HPDE6-E6E7 (cell line): Measurements from ENCODE around the gene FOXRED1.
"Not testable (repeated sequence)": the region's sequence is repeated elsewhere in the genome, so short reads cannot be mapped to it uniquely, and the experiment has no call there.

Experiments used
- DNase-seq: peaks from one replicate; pipeline ENCODE4 v3.0.0; 2011; ENCODE audit warnings: missing footprints; ENCODE audit errors: extremely low spot score

FOXRED1 gene

GRCh38 chr11:126277322-126277721 lies 8.4 kb downstream of the FOXRED1 start:
- DNase-seq, result no peak

DNA sequence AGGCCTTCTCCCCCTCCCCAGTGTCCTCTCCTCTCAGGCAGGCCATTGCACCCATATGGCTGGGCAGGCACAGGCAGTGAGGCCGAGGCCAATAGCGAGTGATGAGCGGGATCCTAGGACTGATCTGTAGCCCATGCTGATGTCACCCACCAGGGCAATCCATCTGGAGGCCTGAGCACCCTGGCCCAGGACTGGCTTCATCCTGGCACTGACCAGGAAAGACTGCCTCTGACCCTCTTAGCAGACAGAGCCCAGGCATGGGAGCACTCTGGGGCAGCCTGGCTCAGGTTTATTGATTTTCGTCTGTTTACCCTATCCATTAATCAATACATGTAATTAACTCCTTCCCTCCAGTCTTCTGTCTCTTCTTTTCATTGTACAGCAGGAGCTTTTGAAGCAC lies 8.8 kb downstream of the FOXRED1 start:
- DNase-seq, result no peak

GRCh38 chr11:126279191-126279590 lies 10.2 kb downstream of the FOXRED1 start:
- DNase-seq, result no peak

DNA sequence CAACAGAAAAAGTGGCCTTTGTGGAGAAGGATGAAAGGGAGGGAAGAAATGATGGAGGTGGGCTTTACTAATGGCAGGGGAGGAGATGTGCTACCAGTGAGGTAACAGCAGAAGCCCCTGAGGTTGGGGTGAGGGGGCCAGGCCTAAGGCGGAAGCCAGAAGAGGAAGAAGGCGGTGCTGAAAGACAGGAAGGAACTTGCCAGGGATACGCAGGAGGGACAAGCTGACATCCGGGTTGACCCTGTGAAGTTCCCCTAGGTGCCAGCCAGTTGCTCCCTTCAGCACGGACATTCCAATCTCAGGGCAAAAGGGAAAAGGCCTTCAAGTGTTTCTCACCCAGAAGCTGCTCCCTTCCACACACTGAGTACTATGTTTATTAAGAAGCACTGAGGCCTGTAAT lies 11.6 kb downstream of the FOXRED1 start:
- no peak for DNase-seq

DNA sequence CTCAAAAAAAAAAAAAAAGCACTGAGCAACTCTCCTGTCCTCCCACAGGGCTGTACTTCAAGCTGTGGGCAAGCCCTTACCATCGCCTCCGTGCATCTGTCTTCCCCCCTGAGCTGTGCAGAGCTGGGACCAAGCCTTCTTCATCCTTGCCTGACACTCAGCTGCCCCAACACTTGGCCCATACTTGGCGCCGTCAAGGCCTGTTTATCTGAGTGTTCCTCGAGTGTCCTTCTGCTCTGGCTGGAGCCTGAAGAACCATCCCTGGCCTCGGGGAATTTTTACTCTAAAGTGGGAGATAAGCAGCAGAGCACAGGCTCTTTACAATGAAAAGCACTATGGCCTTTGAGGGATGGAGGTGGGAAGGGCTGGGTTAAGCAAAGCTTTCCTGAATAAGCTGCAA lies 12.3 kb downstream of the FOXRED1 start:
- no peak for DNase-seq

- DNase-seq, result no peak
These were observed 12.8 kb downstream of the FOXRED1 start for GRCh38 chr11:126281666-126282175.

DNA sequence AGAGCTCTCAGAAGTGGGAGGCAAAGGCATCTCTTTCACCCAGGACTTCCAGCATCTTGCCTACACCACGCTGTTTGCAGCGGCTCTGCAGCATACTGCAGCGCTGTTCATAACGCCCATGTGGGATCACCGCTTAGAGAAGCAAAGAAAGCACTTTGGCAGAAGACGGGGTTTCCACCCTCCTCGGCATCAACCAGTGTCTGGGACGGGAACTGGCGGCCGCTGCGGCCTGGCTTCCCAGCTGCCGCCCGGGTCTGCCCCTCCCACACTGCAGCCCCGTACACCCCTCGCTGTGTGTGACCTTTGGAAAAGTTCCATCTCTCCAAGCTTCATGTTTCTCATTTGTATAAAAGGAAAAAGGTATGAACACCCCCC lies 13.4 kb downstream of the FOXRED1 start:
- no peak for DNase-seq

DNA sequence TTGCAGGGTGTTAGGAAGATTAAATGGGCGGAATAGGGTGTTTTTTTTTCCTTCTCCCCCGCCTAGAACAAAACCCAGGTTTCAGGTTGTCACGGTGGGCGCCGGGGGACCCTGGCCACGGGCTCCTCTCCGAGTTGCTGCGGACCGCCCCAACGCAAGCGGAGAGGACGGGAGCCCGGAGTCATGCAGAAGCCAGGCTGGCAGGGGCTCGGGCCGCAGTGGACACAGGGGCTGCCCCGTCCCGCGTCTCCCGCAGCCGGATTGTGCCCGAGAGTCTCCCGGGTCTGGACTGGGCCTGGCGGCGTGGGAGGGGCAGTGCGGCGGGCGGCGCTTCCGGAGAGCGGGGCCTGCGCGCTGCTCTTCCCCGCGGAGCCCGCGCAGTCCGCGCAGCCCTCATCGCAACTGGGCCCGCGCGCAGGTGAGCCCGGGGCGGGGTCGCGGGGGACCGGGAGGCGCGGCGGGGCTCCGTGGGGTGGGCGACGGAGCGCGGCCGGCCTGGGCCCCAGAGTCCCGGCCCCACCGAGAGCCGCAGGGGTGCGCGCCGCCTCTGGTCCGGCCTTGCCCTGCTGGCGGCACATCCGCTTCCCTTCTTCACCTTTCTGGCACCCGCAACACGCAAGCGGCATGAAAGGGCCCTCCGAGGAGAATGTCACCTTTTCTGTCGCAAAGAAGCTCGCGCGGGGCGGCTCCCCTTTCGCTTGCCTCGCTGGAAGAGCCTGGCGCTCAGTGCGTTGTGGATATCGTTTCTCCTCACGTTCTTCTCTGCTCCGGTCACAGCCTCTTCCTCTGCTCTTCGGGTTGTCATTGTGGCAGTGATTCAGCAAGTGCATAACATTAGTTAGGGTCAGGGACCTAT lies 14.0 kb downstream of the FOXRED1 start, which contains the start of gene TIRAP:
Gene TIRAP (plus strand): TSS at position 358 of the 856 bp plus-strand sequence. CDS start 7,802 bp downstream, outside the sequence.
- no peak for DNase-seq

- peak; percentile 63 for DNase-seq
These were observed 15.9 kb downstream of the FOXRED1 start for GRCh38 chr11:126284829-126285228.

- DNase-seq, result no peak
These were observed 19.3 kb downstream of the FOXRED1 start for GRCh38 chr11:126288237-126288636.

- DNase-seq, result no peak
These were observed 21.9 kb downstream of the FOXRED1 start for GRCh38 chr11:126290887-126291286.

- DNase-seq, result no peak
These were observed 24.8 kb downstream of the FOXRED1 start for GRCh38 chr11:126293726-126294125.

GRCh38 chr11:126297004-126297403 lies 28.1 kb downstream of the FOXRED1 start:
- no peak for DNase-seq

DNA sequence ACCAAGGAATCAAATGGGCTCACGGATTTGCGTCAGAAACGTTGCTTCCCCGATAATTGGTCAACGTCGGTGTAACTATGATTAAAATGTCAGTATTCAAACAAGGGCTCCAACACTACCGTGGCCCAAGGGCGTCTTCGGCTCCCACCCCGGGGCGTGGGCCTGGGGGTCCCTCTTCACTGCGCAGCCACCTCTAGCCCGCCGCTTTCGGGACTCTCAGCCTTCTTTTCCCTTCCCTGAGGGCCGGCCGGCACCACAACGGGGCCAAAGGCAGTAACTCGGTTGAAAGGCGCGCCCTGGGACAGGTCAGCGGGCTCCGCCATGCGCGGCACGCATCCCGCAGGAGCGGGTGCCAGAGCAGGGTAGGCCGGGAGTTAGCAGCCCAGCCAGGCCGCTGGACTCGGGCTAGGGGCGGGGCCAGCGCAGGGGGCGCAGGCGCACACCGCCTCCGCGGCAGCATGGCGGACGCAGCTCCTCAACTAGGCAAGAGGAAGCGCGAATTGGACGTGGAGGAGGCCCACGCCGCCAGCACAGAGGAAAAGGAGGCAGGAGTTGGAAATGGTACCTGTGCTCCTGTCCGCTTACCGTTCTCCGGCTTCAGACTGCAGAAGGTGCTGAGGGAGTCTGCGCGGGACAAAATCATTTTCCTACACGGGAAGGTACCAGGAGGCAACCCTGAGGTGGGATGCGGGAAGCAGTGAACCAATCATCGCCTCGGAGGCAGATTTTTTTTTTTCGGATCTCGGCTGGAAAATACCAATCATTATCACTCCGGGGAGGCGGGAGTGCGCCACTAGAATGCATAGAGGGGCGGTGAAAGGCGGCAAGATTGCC lies 34.9 kb downstream of the FOXRED1 start, which contains the start of gene DCPS:
Gene DCPS (plus strand): TSS at position 438 of the 834 bp plus-strand sequence. CDS start 21 bp downstream, at position 459.
- DNase-seq, result peak; percentile 97

DNA sequence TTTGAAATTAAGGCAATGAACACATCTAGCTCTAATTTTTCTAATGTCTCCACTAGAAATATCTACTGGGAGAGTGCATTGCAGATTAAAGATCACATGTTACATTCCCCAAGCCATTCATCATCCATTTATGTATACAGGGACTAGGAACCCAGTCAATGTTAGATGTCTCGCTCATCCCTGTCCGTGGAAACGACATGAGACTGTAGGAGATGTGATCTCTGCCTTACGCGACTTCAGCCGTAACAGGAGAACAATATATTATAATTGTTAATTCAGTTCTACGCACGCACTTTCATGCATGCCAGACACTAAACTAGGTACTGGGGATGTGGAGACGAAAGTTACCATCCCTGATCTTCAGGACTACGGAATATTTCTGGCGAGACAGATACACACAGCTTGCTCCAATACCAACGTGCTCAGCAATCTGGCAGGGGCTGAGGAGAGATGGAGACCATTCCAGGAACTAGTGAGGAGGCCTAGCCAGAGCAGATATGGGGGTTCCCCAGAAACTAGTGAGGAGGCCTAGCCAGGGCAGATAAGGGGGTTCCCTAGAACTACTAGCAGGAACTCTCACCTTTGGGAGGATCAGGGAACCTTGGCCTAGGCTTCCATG lies 35.6 kb downstream of the FOXRED1 start:
- DNase-seq, result no peak

DNA sequence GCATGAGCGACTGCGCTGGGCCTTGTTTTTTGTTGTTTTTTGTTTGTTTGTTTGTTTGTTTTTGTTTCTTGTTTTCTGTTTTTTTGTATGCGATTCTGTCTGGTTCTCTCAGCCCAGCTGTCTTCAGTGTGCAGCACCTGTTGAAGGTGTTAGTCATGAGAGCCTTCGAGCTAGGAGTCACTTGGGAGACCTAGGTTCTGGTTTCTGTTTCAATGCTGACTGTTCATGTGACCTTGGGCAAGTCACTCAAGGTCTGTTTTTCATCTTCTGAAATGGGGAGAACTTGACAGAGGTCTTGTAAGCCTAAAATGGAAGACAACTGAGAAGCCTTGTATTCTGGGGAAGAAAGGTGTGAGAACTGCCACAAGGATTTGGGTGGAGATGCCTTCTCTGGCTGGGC lies 36.7 kb downstream of the FOXRED1 start:
- DNase-seq, result no peak

DNA sequence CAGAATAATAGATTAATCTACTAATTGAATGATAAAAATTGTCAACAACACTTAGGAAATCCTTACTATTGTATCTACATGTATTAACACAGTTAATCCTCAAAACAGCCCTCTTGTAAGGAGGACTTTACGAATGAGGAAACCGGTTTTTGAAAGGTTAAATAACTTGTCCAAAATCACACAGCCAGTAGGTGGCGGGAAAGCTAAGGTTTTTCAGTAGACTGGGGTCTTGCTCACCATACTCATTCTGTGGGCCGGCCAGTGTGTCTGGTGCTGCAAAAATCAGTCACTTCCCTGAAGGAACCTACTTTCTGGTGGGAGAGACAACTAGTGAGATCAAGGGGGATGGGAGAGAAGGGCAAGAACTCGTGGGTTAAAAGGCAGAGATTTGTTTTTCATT lies 38.8 kb downstream of the FOXRED1 start:
- DNase-seq, result no peak

DNA sequence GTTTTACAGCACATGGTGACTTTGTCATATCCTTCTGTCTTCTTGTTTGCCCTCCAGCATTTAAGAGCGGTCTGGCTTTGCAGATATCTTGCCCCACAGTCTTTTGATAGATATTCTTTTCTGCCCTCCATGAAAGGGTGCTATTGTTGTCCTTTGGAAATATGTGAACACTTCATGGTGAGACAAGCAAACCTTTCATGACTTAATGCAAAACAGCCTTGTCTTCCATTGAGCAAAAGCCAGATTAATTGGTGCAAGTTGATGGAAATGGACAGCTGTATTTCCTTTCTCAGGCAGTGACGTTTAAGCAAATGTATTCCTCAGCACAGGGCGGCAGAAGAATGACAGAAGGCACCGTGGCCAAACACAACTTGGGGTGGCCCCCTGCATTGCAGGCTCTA lies 39.3 kb downstream of the FOXRED1 start:
- no peak for DNase-seq

DNA sequence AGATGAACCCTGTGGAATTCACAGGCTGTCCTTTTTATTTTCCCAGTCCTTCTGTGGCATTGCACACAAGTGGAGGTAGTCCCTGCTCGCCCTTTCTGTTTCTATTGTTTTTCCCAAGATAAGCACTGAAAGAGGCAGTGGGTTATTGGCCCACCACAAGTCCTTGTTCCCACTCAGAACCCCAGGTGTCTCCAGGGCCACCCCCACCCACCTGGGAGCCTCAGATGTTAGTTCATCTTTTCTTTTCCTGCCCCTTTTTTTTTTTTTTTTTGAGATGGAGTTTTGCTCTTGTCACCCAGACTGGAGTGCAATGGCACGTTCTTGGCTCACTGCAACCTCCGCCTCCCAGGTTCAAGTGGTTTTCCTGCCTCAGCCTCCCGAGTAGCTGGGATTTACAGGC lies 39.8 kb downstream of the FOXRED1 start:
- not testable (repeated sequence) for DNase-seq

- peak; percentile 59 for DNase-seq
These were observed 41.4 kb downstream of the FOXRED1 start for GRCh38 chr11:126310200-126310991.

DNA sequence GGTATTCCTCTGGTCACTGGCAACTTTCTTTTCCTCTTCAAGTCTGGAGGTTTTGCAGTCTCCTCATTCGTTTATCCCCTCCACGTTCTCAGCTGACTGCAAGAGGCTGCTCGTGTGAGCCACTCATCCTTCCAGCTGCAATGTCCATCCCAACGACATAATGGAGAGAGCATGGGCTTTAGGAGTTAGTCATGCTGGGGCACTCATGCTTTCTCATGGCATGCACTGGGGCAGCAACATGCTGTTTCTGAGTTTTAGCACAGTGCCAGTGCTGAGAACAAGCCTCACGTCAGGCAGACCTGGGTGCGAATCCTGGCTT lies 42.0 kb downstream of the FOXRED1 start:
- DNase-seq, result no peak
